ENCODE measurements around the gene DENND1B. TPM values are rescaled to one million over a fixed set of nuclear protein-coding genes. Genes with fewer than 3 reads are reported as not detected.
A peak's percentile ranks its signal among the peaks of the same experiment; 100 is the strongest.

DENND1B gene
- total and polyA plus RNA-seq, 2 of the 13 experiments (the other 11 are each of a cell fraction or from before 2014, with no cell fraction given), result 2.6 to 5.7 TPM

- TF ChIP-seq PHF5A (CRISPR knock-in tag; IDR thresholded peaks at IDR 0.05; ENCODE audit: low read depth, unreplicated experiment) (no peak), NR1H2 (CRISPR knock-in tag; IDR thresholded peaks at IDR 0.05; ENCODE audit: borderline replicate concordance, low read depth) (0 out of 2 replicates have a peak, but pooled peaks have one; percentile 38), PTBP1 (IDR thresholded peaks at IDR 0.05; ENCODE audit: low read depth, low read length, poor library complexity, severe bottlenecking) (peak; percentile 69), MEIS2 (CRISPR knock-in tag; IDR thresholded peaks at IDR 0.05) (peak; percentile 7; the same call in 1 of the 2 replicates), ZFY (CRISPR knock-in tag; IDR thresholded peaks at IDR 0.05) (peak; percentile 93), ZSCAN29 (CRISPR knock-in tag; conservative IDR thresholded peaks at IDR 0.05) (no peak), ZNF724P (CRISPR knock-in tag; IDR thresholded peaks at IDR 0.05; ENCODE audit: borderline replicate concordance) (peak; percentile 49; the same call in 1 of the 2 replicates), GZF1 (CRISPR knock-in tag; IDR thresholded peaks at IDR 0.05) (no peak; the same call in 1 of the 2 replicates), ZNF256 (CRISPR knock-in tag; conservative IDR thresholded peaks at IDR 0.05) (no peak), ZNF670 (CRISPR knock-in tag; IDR thresholded peaks at IDR 0.05; ENCODE audit: borderline replicate concordance) (peak; percentile 14; the same call in 1 of the 2 replicates), ZBTB4 (CRISPR knock-in tag; IDR thresholded peaks at IDR 0.05; ENCODE audit: borderline replicate concordance) (no peak), ZNF431 (CRISPR knock-in tag; IDR thresholded peaks at IDR 0.05; ENCODE audit: borderline replicate concordance, low read depth) (0 out of 2 replicates have a peak, but pooled peaks have one; percentile 20), ZFP82 (CRISPR knock-in tag; IDR thresholded peaks at IDR 0.05; ENCODE audit: borderline replicate concordance) (no peak), HES4 (CRISPR knock-in tag; IDR thresholded peaks at IDR 0.05; ENCODE audit: borderline replicate concordance) (peak; percentile 68), SALL2 (CRISPR knock-in tag; IDR thresholded peaks at IDR 0.05) (0 out of 2 replicates have a peak, but pooled peaks have one; percentile 23), HNRNPLL (IDR thresholded peaks at IDR 0.05; ENCODE audit: low read depth, low read length, poor library complexity, severe bottlenecking) (peak; percentile 41), ZFYVE20 (CRISPR knock-in tag; IDR thresholded peaks at IDR 0.05; ENCODE audit: borderline replicate concordance, low read depth) (no peak), ZNF558 (CRISPR knock-in tag; IDR thresholded peaks at IDR 0.05; ENCODE audit: borderline replicate concordance) (peak; percentile 29; the same call in 1 of the 2 replicates), ZNF530 (CRISPR knock-in tag; IDR thresholded peaks at IDR 0.05; ENCODE audit: low read depth) (no peak), SIX1 (CRISPR knock-in tag; IDR thresholded peaks at IDR 0.05; ENCODE audit: borderline replicate concordance) (no peak), KMT2A (CRISPR knock-in tag; IDR thresholded peaks at IDR 0.05) (peak; percentile 21; the same call in 1 of the 2 replicates), NFRKB (IDR thresholded peaks at IDR 0.05) (no peak), AHR (CRISPR knock-in tag; IDR thresholded peaks at IDR 0.05) (no peak)
- TF ChIP-seq, protein P1, sequence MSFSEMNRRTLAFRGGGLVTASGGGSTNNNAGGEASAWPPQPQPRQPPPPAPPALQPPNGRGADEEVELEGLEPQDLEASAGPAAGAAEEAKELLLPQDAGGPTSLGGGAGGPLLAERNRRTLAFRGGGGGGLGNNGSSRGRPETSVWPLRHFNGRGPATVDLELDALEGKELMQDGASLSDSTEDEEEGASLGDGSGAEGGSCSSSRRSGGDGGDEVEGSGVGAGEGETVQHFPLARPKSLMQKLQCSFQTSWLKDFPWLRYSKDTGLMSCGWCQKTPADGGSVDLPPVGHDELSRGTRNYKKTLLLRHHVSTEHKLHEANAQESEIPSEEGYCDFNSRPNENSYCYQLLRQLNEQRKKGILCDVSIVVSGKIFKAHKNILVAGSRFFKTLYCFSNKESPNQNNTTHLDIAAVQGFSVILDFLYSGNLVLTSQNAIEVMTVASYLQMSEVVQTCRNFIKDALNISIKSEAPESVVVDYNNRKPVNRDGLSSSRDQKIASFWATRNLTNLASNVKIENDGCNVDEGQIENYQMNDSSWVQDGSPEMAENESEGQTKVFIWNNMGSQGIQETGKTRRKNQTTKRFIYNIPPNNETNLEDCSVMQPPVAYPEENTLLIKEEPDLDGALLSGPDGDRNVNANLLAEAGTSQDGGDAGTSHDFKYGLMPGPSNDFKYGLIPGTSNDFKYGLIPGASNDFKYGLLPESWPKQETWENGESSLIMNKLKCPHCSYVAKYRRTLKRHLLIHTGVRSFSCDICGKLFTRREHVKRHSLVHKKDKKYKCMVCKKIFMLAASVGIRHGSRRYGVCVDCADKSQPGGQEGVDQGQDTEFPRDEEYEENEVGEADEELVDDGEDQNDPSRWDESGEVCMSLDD (CRISPR knock-in tag; IDR thresholded peaks at IDR 0.05; ENCODE audit: borderline replicate concordance), result peak; percentile 27; the same call in 1 of the 2 replicates
Measured at GRCh38 chr1:197774466-197775281, 606 bp downstream of the DENND1B start (continued).
